Bronchial epithelial cell (primary cell): Measurements from ENCODE around the gene SUGCT. TPM values are rescaled to one million over a fixed set of nuclear protein-coding genes. Genes with fewer than 3 reads are reported as not detected.

Experiments
- DNase-seq: peaks from one replicate; pipeline ENCODE4 v3.0.0-alpha.2; 2010; ENCODE audit warnings: low read depth
- FAIRE-seq: peaks from 2 replicates; lab custom pipeline; 2011; peaks lifted over from hg19 to GRCh38; lab: Jason Lieb, UNC
- H3K27me3 ChIP-seq: 2 replicates; pipeline ENCODE4 v1.5.1; 2011; ENCODE audit warnings: low read length; ENCODE audit not compliant: control insufficient read depth, insufficient read depth
- H3K36me3 ChIP-seq: 2 replicates; pipeline ENCODE4 v1.5.1; 2011; ENCODE audit warnings: low read length; ENCODE audit not compliant: control insufficient read depth, insufficient read depth
- H3K4me3 ChIP-seq: 2 replicates; pipeline ENCODE4 v1.5.1; 2011; ENCODE audit warnings: mild to moderate bottlenecking, low read depth, low read length, control low read depth
- CTCF ChIP-seq: IDR thresholded peaks from 2 replicates; pipeline ENCODE4 v1.5.1; 2011; ENCODE audit warnings: mild to moderate bottlenecking, moderate library complexity, low read length, control low read depth, inconsistent platforms; ENCODE audit not compliant: insufficient read depth, severe bottlenecking
- total RNA-seq: library from RNA; depleted of rRNA; stranded (reverse); fragments of >200 nt; gene quantifications from 2 replicates; pipeline ENCODE4 v1.2.1, GENCODE V29; 2014

Gene SUGCT
- total RNA-seq, 1 donor from 2014 or later = 7.4 TPM

- Histone ChIP-seq H3K27me3 (no peaks in the 10 kb centered on the region), H3K4me3 (no peak overlapping the region), H3K36me3 (no peaks in the 10 kb centered on the region)
- DNase-seq (no peak), FAIRE-seq (no peak)
- no peak for TF ChIP-seq CTCF
Observed at GRCh38 chr7:40282858-40283257, 148.1 kb downstream of the SUGCT start.

DNA sequence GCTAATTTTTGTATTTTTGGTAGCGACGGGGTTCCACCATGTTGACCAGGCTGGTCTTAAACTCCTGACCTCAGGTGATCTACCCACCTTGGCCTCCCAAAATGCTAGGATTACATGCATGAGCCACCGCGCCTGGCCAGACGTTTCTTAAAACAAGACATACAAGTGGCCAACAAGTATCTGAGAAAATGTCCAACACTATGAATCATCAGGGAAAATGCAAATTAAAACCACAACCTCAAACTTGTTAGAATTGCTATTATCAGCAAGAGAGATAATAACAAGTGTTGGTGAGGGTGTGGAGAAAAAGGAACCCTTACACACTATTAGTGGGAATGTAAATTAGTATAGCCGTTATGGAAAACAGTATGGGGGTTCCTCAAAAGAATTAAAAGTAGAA is 148.6 kb downstream of the SUGCT start:
- DNase-seq (peak; percentile 43), FAIRE-seq (no peak)
- TF ChIP-seq CTCF = no peak
- H3K36me3 ChIP-seq = no peaks in the 10 kb centered on the region
- H3K4me3 ChIP-seq = no peak overlapping the region
- H3K27me3 ChIP-seq = no peaks in the 10 kb centered on the region

GRCh38 chr7:40288827-40289226 is 154.0 kb downstream of the SUGCT start:
- no peak for FAIRE-seq
- no peaks in the 10 kb centered on the region for H3K36me3 ChIP-seq
- no peak for DNase-seq
- no peaks in the 10 kb centered on the region for H3K27me3 ChIP-seq
- H3K4me3 ChIP-seq = no peak overlapping the region
- TF ChIP-seq CTCF = no peak

DNA sequence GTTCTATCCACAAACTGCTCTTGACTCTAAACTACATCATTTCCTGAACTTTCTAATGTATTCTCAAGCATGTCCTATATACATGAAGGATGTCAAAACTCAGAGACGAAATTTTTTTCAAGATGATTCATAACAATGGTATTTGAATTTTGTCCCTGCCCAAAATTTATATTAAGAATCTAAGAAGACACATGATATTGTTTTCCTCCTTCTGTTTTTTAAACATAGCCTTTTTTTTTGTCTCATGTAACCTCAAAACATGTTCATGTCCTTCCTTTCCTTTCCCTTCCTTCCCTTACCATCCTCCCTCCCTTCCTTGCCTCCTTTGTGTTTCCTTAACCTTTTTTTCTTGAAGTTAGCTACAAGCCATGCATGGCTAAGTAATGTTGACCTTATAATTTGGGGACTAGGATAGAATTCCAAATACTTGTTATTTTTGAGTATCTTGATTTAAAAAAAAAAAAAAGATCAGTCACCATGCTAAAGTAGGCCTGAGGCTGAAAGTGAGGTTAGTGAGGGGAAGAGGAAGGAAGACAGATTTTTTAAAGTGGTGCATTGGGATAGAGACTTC is 163.0 kb downstream of the SUGCT start:
- TF ChIP-seq CTCF = no peak
- no peaks in the 10 kb centered on the region for H3K36me3 ChIP-seq
- DNase-seq (no peak), FAIRE-seq (no peak)
- no peak overlapping the region for H3K4me3 ChIP-seq
- no peaks in the 10 kb centered on the region for H3K27me3 ChIP-seq

GRCh38 chr7:40298421-40298820 is 163.6 kb downstream of the SUGCT start:
- Histone ChIP-seq H3K27me3 (no peaks in the 10 kb centered on the region), H3K36me3 (no peaks in the 10 kb centered on the region), H3K4me3 (no peak overlapping the region)
- TF ChIP-seq CTCF = no peak
- DNase-seq (peak; percentile 37), FAIRE-seq (no peak)

GRCh38 chr7:40299097-40299496 is 164.3 kb downstream of the SUGCT start:
- no peaks in the 10 kb centered on the region for H3K36me3 ChIP-seq
- TF ChIP-seq CTCF = no peak
- H3K4me3 ChIP-seq = no peak overlapping the region
- no peaks in the 10 kb centered on the region for H3K27me3 ChIP-seq
- FAIRE-seq (no peak), DNase-seq (peak; percentile 89)
